MM.1S (cell line): Measurements from ENCODE around the gene SYNGR2.

ENCODE experiments used
- DNase-seq: peaks from one replicate; pipeline ENCODE4 v3.0.0-alpha.2; 2015
- H2AFZ ChIP-seq: fragments of 300-600 bp; sonication (generic); 2 replicates; pipeline ENCODE4 v1.6.0; 2016; ENCODE audit warnings: antibody characterized with exemption, low read length
- H3F3A ChIP-seq: fragments of 300-600 bp; sonication (generic); 2 replicates; pipeline ENCODE4 v1.6.1; 2016; ENCODE audit warnings: mild to moderate bottlenecking, antibody characterized with exemption, low read length, moderate library complexity, mixed read lengths; ENCODE audit not compliant: insufficient read depth
- H3K27ac ChIP-seq: fragments of 300-600 bp; sonication (generic); 2 replicates; pipeline ENCODE4 v1.5.1; 2016; ENCODE audit warnings: mild to moderate bottlenecking, low read length
- H3K27me3 ChIP-seq: fragments of 300-600 bp; sonication (generic); replicated peaks from 2 replicates; pipeline ENCODE4 v1.6.0; 2016; ENCODE audit warnings: low read length; ENCODE audit not compliant: insufficient read depth
- H3K36me3 ChIP-seq: fragments of 300-600 bp; sonication (generic); replicated peaks from 2 replicates; pipeline ENCODE4 v1.6.1; 2016; ENCODE audit warnings: mild to moderate bottlenecking, low read length, mixed read lengths; ENCODE audit not compliant: insufficient read depth
- H3K4me1 ChIP-seq: fragments of 300-600 bp; sonication (generic); 2 replicates; pipeline ENCODE4 v1.6.1; 2016; ENCODE audit warnings: low read length, mixed read lengths
- H3K4me2 ChIP-seq: fragments of 300-600 bp; sonication (generic); 2 replicates; pipeline ENCODE4 v1.6.0; 2016; ENCODE audit warnings: low read depth, low read length
- H3K4me3 ChIP-seq: fragments of 300-600 bp; sonication (generic); 2 replicates; pipeline ENCODE4 v1.5.1; 2016; ENCODE audit warnings: low read length, mixed read lengths
- H3K79me2 ChIP-seq: fragments of 300-600 bp; sonication (generic); 2 replicates; pipeline ENCODE4 v1.6.1; 2016; ENCODE audit warnings: mixed run types, low read length, mixed read lengths
- H3K9ac ChIP-seq: fragments of 300-600 bp; sonication (generic); 2 replicates; pipeline ENCODE4 v1.6.1; 2016; ENCODE audit warnings: low read length, mixed read lengths
- H3K9me2 ChIP-seq: fragments of 300-600 bp; sonication (generic); replicated peaks from 2 replicates; pipeline ENCODE4 v1.6.1; 2016; ENCODE audit warnings: mild to moderate bottlenecking, low read length, mixed read lengths; ENCODE audit not compliant: insufficient read depth
- H3K9me3 ChIP-seq: fragments of 300-600 bp; sonication (generic); replicated peaks from 2 replicates; pipeline ENCODE4 v1.6.1; 2016; ENCODE audit warnings: mild to moderate bottlenecking, low read length, mixed read lengths; ENCODE audit not compliant: insufficient read depth
- H4K20me1 ChIP-seq: fragments of 300-600 bp; sonication (generic); 2 replicates; pipeline ENCODE4 v1.6.1; 2016; ENCODE audit warnings: mild to moderate bottlenecking, low read length, moderate library complexity, mixed read lengths; ENCODE audit not compliant: insufficient read depth
- EZH2 ChIP-seq: fragments of 300-600 bp; sonication (generic); optimal IDR thresholded peaks from 2 replicates; pipeline ENCODE3; 2017; ENCODE audit warnings: low read depth, mild to moderate bottlenecking, antibody characterized with exemption, low read length, mixed read lengths
- EZH2phosphoT487 ChIP-seq: fragments of 300-600 bp; sonication (generic); IDR thresholded peaks from 2 replicates; pipeline ENCODE4 v1.6.1; 2018; ENCODE audit warnings: antibody characterized with exemption, low read length
- TF ChIP-seq, protein P1 (sequence below): fragments of 300-600 bp; sonication (generic); IDR thresholded peaks from 2 replicates; pipeline ENCODE4 v1.5.1; 2016; ENCODE audit warnings: antibody characterized with exemption, low read length, mixed read lengths

Gene SYNGR2, protein sequence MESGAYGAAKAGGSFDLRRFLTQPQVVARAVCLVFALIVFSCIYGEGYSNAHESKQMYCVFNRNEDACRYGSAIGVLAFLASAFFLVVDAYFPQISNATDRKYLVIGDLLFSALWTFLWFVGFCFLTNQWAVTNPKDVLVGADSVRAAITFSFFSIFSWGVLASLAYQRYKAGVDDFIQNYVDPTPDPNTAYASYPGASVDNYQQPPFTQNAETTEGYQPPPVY

DNA sequence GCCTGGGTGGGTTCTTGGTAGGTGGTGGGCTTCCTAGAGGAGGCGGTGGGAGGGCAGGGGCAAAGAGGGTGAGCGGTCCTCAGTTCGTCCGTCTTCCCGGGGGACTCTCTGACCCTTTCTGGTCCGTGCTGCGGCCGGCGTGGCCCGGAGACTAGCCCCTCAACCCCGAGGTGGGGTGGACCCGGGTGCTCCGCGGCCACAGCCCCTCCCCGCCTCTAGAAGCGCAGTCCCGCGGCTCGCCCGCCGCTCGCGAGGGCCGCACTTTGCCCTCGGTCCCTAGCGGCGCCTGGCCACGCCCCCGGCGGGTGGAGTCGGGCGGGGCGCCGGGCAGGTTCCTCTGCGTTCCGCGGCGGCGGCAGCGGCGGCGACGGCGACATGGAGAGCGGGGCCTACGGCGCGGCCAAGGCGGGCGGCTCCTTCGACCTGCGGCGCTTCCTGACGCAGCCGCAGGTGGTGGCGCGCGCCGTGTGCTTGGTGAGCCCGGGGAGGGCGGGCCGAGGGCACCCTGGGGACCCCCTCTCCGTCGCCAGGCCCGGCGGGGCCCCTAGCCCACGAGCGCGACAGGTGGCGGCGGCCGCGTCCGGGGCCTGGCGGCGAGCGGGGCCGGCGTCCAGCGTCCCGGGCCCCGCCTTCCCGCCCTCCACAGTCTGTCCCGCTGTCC lies at the start of gene SYNGR2:
Gene SYNGR2 (plus strand): TSS at position 340 of the 661 bp plus-strand sequence. CDS start 36 bp downstream, at position 376.
- H4K20me1 ChIP-seq = no peaks in the 10 kb centered on the region
- H3K4me1 ChIP-seq = peaks cover 45% of the 10 kb centered on the region
- peaks cover 42% of the 10 kb centered on the region for H3F3A ChIP-seq
- H3K79me2 ChIP-seq = peaks cover 36% of the 10 kb centered on the region
- no peak for TF ChIP-seq EZH2
- TF ChIP-seq EZH2phosphoT487 = no peak
- TF ChIP-seq, protein P1, sequence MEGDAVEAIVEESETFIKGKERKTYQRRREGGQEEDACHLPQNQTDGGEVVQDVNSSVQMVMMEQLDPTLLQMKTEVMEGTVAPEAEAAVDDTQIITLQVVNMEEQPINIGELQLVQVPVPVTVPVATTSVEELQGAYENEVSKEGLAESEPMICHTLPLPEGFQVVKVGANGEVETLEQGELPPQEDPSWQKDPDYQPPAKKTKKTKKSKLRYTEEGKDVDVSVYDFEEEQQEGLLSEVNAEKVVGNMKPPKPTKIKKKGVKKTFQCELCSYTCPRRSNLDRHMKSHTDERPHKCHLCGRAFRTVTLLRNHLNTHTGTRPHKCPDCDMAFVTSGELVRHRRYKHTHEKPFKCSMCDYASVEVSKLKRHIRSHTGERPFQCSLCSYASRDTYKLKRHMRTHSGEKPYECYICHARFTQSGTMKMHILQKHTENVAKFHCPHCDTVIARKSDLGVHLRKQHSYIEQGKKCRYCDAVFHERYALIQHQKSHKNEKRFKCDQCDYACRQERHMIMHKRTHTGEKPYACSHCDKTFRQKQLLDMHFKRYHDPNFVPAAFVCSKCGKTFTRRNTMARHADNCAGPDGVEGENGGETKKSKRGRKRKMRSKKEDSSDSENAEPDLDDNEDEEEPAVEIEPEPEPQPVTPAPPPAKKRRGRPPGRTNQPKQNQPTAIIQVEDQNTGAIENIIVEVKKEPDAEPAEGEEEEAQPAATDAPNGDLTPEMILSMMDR = no peak
- H3K9ac ChIP-seq = peak within 1 kb of the TSS; percentile 93
- peak within 1 kb of the TSS; percentile 98 for H3K4me2 ChIP-seq
- no peaks in the 10 kb centered on the region for H3K9me2 ChIP-seq
- no peaks in the 10 kb centered on the region for H3K27me3 ChIP-seq
- peak within 1 kb of the TSS; percentile 82 for H3K27ac ChIP-seq
- H3K9me3 ChIP-seq = no peaks in the 10 kb centered on the region
- peak; percentile 91 for DNase-seq
- H3K36me3 ChIP-seq = no peaks in the 10 kb centered on the region
- H2AFZ ChIP-seq = peak within 1 kb of the TSS; percentile 7; the same call in 1 of the 2 replicates
- H3K4me3 ChIP-seq = peak within 1 kb of the TSS; percentile 81

DNA sequence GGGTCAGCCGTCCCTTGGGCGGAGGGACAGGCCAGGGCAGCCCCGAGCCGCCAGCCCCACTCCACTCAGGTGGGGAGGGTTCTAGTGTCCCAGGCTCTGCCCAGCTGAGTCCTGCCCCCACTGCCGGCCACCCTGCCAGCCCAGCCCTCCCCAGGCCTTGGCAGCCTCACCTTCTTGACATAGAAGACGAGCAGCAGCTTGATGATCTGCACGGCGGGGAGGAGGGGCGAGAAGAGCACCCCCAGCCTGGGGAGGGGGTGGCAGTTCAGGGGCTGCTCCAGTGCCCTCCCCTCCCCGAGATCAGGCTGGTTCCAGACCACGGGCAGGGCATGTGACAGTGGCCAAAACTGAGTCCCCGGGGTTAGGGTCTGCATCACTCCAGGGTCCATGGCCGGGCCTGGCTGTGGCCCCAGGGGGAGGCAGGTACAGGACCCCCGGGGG lies 49.6 kb upstream of the SYNGR2 start:
- Histone ChIP-seq H4K20me1 (no peaks in the 10 kb centered on the region), H3K36me3 (0 out of 2 replicates have a peak, but pooled peaks cover 6% of the 10 kb centered on the region), H3K27ac (no peak overlapping the region), H2AFZ (no peak overlapping the region), H3K79me2 (peaks cover 53% of the 10 kb centered on the region), H3K9me3 (no peaks in the 10 kb centered on the region), H3K27me3 (no peaks in the 10 kb centered on the region), H3F3A (peaks cover 25% of the 10 kb centered on the region), H3K9me2 (no peaks in the 10 kb centered on the region), H3K4me2 (no peak overlapping the region), H3K9ac (no peak overlapping the region), H3K4me1 (peaks cover 26% of the 10 kb centered on the region), H3K4me3 (no peak overlapping the region)
- TF ChIP-seq EZH2phosphoT487 (no peak), EZH2 (no peak)
- TF ChIP-seq, protein P1 = no peak
- no peak for DNase-seq

DNA sequence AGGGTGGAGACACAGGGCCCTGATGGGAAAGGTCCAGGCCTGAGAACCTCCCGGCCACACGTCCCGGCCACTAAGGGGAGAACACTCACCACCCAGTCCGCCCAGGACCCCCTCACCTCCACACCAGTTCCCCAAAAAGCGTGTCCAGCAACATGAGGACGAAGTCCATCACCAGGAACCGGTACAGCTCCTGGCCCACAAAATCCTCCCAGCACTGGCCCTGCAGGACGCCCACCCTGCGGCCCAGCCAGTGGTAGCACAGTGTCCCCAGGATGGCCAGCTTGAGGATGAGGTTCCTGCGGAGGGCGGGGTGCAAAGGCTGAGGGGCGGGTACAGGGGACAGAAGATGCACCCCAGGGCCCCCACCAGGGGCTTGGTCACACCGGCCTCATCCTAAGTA lies 47.8 kb upstream of the SYNGR2 start:
- H3K4me1 ChIP-seq = peaks cover 30% of the 10 kb centered on the region
- H3K4me3 ChIP-seq = peak overlapping the region; percentile 54

More for the DNA sequence above, 47.8 kb upstream of the SYNGR2 start:
- peaks cover 16% of the 10 kb centered on the region for H3F3A ChIP-seq
- no peak for DNase-seq
- H3K27ac ChIP-seq = peak overlapping the region; percentile 81; the same call in 1 of the 2 replicates
- H3K9me2 ChIP-seq = no peaks in the 10 kb centered on the region
- peak overlapping the region; percentile 85 for H3K4me2 ChIP-seq
- H2AFZ ChIP-seq = no peak overlapping the region
- no peaks in the 10 kb centered on the region for H4K20me1 ChIP-seq
- H3K9ac ChIP-seq = peak overlapping the region; percentile 71; the same call in 1 of the 2 replicates
- 0 out of 2 replicates have a peak, but pooled peaks cover 6% of the 10 kb centered on the region for H3K36me3 ChIP-seq
- H3K9me3 ChIP-seq = no peaks in the 10 kb centered on the region
- peaks cover 71% of the 10 kb centered on the region for H3K79me2 ChIP-seq
- no peak for TF ChIP-seq EZH2phosphoT487
- TF ChIP-seq, protein P1 = no peak
- no peaks in the 10 kb centered on the region for H3K27me3 ChIP-seq
